Fibroblast of peridontal ligament (primary cell): ENCODE data around the gene AUH.

Experiments used
- DNase-seq: peaks from one replicate; pipeline ENCODE4 v3.0.0-alpha.2; 2010; ENCODE audit errors: extremely low read depth

The AUH gene

DNA sequence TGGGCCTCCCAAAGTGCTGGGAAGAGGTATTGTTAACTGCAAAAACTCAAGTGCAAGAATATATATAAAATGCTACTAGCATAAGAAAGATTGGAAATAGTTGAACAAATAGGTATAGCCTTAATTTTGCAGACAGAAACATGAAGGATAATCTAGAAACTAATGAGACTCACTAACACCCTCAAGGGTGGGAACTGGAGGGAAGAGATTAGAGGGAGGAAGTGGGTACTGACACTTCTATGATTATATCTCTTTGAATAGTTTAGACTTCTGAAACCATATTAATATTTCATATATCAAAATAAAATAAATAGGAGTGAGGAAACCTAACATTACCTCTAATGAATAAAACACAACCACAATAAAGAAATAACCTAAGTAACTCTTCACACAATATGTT, 23.0 kb downstream of the AUH start:
- no peak for DNase-seq

DNA sequence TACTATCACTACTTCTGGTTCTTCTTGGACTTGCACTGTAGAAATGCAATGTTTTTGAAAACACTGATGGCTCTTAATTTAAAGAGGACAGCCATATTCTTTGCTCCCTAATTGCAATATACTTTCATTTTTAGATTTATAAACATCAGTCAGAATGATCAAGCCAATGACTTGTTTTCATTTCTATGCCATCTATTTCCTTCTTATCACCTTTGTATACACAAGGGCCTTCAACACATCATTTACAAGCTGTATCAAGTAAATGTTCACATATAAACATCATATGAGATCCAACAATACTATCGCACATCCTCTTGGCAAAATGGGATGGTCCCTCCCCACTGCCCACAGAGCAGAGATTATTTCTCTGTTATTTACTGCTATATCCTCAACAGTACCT, 24.9 kb downstream of the AUH start:
- DNase-seq, result no peak

DNA sequence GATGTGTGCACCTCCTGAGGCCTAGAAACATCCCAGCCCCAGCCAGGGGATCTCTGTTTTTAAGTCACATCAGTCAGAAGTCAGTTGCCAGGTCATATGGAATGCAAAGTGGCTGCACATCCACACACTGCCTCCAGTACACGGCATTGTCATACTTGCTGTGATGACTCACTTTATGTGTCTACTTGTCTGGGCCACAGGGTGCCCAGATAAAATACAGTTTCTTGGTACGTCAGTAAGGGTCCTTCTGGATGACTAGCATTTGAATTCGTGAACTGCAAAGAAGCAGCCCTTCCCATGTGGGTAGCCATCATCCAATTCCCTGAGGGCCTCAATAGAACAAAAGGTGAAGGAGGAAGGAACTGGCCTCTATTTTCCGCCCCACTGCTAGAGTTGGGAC, 27.7 kb downstream of the AUH start:
- no peak for DNase-seq

DNA sequence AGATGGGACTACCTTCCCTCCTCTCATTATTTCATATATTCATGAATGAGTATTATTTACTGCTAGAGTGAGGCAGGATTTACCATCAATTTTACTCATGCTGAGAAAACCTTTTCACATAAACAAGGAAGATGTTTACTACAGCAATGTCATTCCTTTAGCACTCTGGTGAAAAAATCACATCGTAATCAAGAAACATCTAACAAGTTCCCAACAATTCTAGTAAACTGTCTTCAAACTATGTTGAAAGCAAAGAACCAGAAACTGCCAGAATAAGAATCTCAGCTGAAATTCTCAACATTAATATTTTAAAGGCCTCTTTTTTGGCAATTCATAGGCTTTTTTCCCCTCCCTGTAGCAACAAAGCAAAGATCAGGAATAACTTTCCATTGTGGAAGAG, 28.2 kb downstream of the AUH start:
- no peak for DNase-seq

DNA sequence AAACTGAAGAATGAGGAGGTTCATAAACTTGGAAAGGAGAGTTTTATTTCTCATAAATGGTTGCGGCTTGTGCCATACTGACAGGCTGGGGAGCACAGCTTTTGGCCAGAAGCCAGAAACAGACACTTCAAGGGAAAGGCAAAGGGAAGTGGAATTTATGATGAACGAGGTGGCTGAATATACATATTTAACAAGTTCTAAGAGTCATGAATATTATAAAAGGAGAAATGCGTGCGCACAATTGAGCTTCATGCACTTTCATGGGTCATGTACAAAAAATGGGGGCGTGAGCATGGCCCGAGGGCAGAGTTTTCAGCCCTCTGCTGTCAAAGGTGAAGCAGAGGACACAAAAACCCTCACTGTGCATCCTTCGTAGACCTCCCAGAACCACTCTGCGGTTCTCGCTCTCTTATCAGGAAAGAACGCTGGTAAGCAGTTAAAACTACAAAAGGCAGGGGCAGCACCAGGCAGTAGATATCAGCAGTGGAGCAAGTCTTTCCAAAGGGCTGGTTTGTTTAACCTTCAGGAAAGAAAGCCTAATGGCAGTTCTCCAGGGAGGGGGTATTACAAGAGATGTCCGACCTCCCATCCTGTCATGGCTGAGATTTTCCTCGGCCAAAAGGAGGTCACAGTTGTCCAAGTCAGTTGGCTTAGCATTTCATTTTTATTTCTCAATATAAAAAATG, 29.0 kb downstream of the AUH start:
- DNase-seq, result no peak

DNA sequence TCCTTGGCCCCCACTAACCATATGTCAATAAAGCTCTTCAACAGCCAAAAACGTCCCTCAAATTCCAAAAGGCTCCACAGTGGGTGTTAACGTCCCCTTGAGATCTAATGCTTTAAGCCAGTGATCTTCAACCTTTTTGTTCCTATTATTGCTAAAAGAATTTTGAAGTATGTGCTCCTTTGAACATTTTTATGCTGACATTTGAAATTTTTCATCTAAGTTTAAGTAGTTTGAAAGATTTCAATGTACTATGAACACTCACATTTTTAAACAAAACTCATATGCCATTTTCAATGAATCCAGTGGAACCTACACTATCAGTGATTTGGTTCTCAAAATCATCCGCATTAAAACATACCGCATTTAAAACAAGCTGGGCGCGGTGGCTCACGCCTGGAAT, 29.9 kb downstream of the AUH start:
- no peak for DNase-seq

DNA sequence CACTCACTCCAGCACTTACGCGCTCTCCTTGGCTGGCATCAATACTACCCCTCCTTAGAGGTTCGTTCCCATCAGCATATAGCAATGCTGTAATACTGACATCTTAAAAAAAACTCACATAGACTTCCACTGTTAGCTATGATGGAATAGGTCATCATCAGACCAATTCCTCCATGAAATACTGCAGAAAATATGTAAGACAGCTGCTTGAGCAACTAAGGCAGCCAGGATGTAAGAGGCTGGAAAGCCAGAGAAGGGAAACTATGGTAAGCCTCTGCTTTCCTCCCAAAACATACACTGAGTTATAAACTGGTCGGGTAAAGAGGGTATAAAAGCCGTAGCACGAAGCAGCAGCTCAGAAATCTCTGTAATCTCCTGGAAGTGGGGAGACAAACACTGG, 33.5 kb downstream of the AUH start:
- peak; percentile 30 for DNase-seq

DNA sequence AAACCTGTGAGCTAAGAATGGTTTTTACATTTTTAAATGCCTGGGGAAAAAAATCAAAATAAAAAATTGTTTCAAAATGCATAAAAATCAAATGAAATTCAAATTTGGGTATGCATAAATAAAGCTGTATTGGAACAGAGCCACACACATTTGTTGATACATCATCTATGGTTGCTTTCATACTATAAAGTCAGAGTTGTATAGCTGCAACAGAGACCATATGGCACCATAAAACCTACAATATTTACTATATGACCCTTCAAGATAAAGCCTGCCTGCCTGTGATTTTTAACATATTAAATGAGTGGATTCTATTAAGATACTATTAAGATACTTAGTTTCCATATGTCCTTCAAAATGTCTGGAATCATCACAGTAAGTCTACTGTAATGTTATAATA, 40.0 kb downstream of the AUH start:
- no peak for DNase-seq

DNA sequence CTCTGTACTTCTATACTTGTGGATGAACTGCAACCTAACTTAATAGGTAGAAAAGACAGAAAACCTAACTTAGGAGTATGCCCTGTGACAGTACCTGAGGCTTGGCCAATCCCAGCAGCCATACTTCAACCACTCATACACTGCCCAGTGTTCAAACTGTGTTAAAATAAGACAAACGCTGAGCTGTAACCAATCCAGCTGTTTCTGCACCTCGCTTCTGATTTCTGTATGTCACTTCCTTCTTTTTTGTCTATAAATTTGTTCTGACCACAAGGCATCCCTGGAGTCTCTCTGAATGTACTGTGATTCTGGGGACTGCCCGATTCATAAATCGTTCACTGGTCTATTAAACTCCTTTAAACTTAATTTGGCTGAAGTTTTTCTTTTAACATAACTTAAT, 41.4 kb downstream of the AUH start:
- DNase-seq, result no peak

DNA sequence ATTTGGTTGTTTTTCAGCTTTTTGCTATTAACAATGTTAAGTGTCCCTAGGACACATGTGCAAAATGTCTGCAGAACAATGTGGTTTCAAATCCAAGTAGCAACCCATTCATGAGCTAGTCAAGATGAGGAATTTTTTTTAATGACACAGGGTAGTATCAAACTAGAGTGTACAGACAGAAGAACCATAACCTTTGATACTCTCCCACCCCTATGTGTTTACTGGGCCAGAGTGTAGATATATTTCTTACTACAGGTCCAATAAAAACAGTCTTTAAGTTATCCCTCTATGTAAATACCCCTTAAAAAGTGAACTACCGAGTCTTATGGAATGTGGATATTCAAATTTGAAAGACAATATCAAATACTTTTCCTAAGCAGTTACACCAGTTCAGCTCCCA, 45.6 kb downstream of the AUH start:
- no peak for DNase-seq

DNA sequence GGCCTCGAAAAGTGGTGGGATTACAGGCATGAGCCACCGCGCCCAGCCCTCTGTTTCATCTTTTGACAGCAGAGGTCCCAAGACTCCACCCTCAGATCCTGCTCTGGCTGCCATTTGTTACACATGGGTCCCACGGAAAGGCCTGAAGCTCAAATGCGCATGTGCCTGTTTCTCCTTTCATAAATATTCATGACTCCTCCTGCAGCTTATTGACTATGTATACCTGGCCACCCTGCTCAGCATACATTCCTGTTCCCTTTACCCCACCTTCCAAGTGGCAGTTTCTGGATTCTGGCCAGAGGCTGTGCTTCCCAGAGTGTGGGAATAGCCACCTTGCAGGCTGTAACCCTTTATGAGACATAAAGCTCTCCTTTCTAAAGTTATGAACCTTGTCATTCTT, 46.5 kb downstream of the AUH start:
- DNase-seq, result no peak

DNA sequence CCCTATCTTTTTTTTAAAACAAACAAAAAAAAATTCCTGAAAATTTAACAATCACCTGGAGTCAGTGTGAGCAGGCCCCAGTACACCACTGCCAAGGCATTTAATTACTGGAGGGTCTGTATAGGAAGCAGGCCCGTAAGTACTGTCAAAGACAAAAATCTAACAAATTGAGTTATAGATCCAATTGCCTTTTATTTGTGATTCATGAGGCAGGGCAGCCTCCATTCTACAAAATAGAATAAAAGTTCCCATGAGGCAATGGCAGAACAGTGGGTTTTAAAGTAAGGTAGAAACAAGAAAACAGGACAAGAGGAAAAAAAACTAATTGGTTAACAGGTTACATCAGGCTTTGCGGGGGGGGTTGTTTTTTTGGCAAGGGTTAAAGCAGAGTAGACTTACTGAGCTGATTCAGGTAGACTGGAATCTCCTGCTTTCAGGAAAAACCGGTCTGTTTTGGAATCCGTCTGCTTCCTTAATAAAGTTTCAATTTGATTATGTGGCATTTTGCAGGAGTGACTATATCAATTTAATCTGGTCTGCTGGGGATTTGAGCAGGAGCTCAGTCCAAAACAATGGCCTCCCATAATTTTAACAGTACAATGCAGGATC, 48.9 kb downstream of the AUH start:
- no peak for DNase-seq

DNA sequence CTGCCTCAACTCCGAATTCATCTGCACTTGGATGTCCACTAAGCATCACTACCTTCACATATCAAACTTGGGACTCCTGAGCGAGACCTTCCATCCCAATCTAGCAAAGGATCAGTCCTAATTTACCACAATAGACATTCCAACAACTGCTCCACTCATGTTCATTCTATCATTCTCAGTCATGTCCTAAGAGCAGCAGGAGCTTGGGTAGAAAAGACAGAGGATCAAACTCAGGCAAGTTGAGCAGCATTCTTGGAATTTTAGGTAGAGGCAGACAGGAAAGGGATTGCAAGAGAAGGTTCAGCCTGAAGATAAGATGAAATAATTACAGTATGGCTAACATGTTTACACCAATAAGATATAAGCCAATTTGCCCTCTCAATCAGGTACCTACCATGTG, 51.7 kb downstream of the AUH start:
- no peak for DNase-seq

DNA sequence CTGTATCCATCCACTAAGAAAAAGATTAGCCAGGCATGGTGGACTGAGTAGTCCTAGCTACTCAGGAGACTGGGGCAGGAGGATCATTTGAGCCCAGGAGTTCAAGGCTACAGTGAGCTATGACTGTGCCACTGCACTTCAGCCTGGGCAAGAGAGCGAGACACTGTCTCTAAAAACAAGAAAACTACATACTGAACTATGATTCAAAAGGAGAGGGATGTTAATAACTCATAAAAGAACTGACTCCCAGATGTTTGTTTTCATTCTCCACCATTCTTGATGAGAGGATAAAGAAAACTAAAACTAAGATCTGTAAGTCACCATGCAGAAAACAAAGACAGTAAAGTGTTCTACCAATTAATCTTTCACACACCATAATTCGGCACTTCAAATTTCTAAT, 53.5 kb downstream of the AUH start:
- DNase-seq, result no peak

DNA sequence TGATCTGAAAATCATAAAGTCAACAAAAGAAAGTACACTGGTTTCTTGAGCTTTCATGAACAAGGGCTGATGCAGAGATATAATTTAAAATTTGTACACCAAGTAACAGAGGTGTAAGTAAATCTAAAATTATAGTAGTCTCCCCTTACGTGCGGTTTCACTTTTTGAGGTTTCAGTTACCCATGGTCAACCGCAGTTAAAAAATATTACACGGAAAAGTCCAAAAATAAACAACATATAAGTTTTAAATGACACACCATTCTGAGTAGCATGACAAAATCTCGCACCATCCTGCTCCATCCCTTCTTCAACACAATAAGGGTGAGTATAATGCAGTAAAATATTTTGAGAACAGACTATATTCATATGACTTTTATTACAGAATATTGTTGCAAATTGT, 54.4 kb downstream of the AUH start:
- no peak for DNase-seq

DNA sequence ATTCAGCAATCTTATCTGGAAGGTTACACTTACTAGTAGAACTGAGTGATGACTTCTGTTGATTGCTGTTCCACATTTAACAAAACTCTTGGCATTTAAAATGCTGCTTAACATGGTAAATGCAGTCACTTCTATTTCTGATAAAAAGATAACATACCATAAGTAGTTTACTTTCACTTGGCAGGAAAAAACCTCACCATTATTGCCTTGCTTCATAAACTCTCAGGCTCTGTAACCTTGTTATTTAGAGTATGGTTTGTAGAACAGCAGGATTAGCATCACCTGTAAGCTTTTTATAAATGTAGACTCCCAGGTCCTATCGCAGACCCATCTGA, 55.5 kb downstream of the AUH start:
- DNase-seq, result no peak

DNA sequence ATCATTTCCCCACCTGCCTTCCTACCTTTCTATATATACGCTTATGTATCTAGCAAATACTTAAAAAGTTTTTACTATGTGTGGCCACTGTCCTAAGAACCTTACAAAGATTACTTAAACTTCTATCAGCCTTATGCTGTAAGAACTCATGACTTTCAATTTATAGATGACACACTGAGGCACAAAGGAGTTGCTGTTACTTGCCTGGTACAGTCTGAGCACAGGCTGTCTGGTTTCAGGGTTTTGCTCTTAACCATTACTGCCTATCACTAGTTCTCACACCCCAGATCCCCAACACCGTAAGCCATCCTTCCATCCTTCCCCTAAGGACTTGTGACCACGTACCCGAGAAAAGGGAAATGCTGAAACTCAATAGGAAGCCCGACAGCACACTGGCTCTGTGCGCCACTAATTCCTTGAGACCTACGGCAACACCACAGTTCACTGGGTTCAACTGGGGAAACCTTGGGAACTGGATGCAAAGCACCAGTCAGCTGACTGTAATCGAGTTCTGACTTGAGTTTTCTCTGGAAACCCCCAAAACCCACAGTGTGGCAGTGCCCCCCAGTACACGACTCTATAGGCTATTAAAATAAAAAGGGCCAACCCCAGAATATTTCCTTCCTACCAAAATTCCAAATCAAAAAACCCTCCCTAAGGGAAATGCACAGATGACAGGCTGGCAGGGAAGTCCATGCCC, 56.0 kb downstream of the AUH start:
- no peak for DNase-seq

DNA sequence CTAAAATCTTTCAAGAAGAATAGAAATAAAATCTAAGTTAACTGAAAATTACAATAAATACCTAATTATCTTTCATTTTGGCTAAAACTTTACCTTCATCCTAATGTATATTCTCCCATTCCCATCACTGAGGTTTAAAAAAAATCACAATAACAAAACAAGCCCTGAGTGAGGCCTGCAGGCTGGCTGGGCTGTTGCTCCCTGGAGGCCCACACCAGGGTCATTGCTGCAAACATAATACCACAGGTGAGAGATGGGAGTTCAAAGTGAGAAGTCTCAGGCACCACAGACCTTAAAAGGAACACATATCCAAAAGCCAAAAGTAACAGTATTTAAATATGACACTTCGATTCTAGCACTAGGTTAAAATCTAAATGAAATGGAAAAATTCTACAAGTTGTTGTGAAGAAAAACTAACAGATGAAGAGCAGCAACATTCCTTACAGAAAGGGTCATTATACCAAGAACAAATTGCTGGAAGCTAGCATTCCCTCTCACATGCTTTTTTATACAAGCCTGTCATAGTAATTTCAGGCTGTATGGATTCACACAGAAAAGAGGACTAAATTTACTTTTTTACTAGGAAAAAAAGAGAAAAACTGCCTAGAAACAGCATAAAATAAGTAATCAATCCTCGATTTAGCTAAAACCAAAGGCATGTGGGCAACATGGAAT, 57.8 kb downstream of the AUH start:
- DNase-seq, result peak; percentile 15

DNA sequence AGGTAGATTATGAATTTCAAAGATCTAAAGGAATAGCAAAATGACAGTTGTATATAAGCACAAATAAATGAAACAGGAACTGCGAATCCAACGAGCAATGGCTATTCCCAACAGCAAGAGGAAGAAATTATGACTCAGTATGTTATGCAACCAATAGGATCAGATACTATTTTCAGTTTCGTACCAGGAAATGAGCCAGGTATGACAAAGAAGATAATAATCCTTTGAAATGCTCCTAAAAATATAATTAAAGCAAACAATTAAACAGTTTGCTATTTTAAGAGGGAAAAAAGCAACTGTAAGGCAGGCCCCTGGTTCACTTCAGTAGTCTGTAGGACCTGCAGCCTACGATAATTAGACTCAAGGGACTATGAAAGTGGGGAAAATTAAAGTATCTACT, 58.9 kb downstream of the AUH start:
- peak; percentile 91 for DNase-seq

DNA sequence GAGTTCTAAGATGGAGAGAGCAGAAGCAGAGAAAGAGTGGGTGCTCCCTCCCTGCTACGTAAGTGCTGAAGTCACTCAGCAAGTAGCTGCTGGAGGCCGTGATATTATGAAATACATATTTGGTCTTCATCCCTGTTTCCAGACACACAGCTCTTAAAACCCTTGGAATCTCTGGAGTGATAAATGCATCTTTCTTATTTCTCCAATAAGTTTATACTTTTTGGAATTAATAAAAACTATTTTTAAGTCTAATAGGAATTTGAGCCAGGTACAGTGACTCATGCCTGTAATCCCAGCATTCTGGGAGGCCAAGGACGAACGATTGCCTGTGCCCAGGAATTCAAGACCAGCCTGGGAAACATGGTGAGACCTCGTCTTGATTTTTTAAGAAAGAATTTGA, 60.6 kb downstream of the AUH start:
- no peak for DNase-seq

DNA sequence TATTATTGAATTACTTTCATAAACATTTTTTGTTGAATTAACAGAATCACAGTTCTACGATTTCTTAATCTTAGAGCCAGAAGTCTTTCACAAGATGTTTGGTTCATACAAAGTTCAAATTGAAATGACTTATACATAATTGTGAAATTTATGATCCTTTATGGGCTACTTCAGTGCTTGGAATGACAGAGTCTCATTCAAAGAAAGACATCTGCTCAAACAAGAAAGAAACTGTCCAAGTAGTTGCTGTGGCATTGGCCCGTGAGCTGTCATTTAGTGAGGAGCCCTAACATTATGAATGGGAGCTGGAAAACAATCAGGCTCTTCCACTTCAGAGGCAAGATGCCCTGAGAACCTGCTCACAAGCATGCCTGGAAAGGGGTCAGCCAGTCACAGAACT, 63.4 kb downstream of the AUH start:
- peak; percentile 75 for DNase-seq

DNA sequence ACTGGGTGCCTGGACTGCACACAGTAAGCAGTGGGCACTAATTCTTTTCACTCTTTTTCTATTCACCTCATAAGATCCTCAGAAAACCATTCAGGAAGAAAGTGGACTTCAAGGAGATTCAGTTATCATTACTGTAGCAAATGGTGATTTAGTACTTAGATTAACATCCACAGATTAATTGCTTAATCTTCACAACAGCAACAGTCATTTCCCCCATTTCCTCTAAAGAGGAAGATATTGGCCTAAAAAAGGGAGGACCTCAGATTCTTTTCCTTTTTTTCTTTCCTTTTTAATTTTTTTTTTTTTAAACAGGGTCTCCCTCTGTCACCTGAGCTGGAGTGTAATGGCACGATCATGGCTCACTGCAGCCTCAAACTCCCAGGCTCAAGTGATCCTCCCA, 64.4 kb downstream of the AUH start:
- no peak for DNase-seq

DNA sequence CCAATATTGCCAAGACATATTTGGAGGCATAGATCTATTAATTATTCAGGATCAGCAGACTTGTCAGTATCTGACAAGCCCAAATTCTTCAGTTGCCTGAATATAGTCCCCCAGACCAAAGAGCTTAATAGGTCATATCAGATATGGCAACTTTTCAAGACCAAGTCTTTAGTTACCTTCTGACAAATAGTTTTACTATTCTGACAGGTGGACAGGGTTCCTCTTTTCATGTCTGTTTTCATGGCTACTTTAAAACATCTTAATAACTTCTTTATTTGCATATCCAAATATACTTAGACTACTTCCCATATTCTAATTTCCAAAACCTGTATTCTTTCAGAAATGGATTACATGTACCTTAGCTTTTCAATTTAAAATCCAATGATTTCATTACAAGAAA, 65.4 kb downstream of the AUH start:
- no peak for DNase-seq
